SKM-1 (cell line): ENCODE measurements around the gene PNMA1.

Experiments used
- DNase-seq: peaks from one replicate; lab custom pipeline; 2025; ENCODE audit not compliant: unreplicated experiment; lab: John Stamatoyannopoulos, UW

PNMA1 gene, protein sequence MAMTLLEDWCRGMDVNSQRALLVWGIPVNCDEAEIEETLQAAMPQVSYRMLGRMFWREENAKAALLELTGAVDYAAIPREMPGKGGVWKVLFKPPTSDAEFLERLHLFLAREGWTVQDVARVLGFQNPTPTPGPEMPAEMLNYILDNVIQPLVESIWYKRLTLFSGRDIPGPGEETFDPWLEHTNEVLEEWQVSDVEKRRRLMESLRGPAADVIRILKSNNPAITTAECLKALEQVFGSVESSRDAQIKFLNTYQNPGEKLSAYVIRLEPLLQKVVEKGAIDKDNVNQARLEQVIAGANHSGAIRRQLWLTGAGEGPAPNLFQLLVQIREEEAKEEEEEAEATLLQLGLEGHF

DNA sequence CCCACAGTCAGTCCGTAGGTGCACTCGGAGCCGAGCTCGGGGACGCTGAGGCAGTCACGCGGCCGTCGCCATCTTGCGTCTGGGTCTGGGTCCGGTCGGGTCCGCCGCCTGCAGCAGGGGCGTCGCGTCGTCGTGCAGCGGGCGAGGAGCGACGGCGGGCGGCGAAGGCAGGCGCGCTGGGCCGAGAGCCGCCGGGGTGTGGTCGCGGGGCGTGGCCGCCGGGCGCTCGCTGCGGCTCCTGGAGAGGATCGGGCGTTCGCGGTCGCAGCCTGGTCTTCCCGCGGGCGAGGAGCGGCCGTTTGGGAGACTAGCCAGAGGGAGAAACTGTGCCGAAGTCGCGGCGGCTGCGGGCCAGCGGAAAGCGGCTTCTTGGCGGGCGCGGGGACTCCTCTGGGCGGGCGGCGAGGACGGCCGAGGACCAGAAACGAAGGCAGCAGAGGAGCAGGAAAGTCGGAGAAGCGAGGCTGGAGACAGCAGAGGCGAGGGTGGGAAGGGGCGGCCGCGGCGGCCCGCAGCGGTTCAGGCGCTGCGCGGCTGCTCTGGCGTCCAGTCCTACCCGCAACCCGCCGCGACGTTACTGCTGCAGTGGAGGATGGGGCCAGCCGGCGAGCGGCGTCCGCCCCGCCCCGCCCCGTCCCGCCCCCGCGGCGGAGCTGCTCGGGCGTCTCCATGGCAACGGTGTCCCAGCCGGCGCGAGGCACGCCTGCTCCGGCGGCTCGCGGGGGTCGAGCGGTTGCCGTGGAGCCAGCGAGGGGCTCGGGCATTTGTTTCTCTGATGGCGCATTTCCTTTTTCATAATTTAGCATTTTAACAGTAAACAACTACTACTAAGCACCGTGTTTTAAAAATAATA, at the start of gene PNMA1:
Gene PNMA1, minus strand, starts transcription at position 582 of the 853 bp plus-strand sequence. CDS start 745 bp downstream, outside the sequence.
- peak; percentile 34 for DNase-seq

DNA sequence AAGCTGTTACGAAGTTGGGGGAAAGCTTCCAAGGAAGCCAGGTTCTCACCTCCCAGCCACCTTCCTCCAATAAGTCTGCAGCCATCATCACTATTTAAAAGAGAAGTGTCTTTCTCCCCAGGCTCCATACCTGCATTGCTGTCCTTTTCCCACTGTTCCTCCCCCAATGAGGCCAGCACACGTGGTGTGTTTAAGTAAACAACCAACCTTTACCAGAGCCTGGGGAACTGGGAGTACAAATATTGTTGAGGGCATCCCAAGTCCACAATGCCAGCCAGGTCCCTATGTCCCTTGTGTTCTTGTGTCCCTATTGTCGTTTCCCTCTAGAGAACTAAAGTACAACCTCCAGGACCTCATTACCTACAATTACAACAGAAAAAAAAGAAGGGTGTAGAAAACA, 49.2 kb upstream of the PNMA1 start:
- DNase-seq, result no peak

DNA sequence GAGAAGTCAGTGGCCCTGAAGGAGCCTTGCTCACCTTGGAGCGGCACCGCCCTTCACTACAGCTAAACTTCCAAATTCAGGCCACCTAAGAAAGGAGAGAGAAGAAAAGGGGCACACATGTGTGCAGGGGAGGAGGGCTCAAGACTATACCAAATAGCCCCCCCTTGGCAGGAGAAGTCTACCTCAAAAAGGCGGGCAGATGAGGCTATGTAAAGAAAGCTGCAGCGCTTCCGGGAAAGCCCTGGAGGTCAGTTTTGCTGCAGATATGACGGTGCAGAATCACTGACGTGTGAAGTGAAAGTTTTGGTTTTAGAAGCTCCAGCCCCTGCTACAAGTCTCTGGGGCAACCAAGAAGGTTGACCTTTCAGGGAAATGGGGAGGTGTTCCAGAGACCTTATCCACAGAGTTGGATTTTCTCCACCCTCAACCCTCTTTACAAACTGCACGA, 48.2 kb upstream of the PNMA1 start:
- DNase-seq, result no peak

DNA sequence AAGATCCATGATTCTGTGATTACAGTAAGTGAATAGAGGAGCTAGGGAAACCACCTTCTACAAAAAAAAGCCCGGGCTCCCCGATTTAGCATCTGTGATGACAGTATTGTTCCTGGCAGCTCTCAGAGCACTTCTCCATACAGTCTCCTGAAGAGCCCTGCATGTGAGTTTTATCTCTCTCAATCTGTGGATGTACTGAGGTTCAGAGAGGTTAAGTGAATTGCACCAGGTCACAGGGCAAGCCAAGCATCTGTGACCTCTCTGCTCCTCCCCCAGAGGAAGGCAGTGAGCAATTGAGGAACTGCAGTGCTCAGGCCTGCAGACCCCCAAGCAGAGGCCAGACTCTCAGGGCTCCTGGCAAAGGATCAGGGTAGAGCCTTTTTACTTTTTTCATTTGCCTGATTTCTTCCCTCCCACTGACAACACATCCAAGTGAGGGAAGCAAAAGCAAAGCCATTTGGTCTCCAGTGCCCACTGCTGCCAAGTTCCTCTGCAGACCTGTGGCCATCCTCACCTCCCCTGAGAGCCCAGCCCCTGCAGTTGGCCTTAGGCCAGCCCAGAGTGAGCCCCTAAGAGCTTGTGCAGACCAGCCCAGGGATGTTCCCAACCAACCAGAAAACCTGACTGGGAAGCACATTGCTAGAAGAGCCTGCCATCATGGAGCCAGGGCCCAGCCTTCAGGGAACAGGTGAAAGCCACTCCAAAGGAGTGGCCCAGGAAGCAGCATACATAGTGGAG, 47.6 kb upstream of the PNMA1 start:
- DNase-seq, result no peak

DNA sequence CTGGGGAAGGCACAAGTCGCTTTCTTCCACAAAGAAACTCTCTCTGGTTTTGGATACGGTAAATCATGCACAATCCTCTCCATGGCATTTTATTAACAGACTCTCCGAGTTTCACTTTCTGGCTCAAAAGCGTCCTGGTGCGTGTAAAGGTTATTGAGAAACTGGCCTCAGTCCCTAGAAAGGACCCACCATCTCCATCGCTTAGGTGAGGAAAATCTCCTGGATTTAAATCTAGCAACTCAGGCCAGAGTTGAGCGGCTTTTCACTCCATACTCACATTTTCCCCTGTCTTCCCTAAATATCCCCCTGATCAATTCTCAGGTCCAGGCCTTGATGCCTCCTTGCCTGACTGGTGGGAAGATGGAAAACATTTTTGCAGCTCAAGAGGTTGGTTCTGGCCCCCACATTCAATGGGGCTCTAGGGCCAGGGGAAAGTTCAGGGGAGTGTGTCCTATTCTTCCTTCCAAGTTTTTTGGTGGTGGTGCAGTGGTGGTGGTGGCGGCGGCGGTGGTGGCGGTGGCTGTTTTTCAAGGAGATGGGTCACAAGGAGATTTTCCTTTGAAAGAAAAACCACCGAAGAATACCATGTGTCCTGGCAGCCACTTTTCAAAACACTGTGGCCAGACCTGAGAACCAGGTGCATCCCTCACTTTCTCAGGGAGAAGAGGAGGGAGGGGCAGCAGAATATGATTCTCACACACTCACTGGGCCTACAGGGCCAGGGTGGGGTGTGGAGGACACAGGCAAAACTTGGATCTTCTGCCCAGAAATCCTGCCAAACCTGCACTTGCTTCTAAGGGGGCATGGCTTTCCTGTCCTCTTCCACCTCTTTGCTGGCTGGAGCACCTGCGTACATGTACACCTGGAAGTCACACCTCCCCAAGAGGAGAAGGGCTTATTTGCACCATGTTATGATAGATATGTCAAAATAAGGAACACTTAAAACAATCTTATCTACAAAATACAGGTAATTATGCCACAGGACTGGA, 46.7 kb upstream of the PNMA1 start:
- no peak for DNase-seq

DNA sequence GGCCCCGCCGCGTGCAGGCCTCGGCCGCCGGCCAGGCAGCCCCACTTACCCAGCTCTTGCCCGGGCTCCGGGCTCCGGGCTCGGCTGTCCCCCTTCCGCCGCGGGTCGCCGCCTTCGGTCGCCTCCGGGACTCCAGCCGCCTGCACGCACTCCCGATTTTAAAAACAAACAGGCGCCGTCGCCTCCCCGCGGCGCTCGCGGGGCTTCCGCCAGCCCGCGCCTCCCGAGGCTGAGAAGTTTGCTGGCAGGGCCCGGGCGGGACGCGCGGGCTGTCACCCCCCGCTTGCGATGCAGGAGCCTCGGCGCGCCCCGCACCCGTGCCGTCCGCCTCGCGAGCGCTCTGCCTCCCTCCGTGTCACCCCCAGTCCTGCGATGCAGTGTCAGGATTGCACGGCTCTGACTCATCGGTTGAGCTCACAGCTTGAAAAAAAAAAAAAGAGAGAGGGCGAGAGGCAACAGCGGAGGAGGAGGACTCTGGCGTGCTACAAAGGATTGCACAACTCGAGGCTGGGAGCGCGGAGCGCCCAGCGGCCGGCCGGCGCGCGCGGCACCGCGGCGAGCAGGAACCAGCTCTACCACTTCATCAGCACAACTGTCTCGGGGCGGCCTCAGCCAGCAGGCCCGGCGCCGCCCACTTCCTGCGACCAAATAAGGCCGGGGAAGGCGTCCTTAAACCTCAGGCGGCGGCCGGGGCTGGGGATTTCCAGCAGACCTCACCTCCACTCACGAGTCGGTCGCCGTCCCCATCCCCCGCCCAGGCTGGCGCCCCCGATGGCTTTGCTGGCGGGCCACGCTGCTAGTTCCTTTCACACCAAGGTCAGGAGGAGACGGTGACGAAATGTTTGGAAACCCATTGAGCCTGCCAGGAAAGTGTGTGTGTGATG, 45.8 kb upstream of the PNMA1 start:
- peak; percentile 56 for DNase-seq

DNA sequence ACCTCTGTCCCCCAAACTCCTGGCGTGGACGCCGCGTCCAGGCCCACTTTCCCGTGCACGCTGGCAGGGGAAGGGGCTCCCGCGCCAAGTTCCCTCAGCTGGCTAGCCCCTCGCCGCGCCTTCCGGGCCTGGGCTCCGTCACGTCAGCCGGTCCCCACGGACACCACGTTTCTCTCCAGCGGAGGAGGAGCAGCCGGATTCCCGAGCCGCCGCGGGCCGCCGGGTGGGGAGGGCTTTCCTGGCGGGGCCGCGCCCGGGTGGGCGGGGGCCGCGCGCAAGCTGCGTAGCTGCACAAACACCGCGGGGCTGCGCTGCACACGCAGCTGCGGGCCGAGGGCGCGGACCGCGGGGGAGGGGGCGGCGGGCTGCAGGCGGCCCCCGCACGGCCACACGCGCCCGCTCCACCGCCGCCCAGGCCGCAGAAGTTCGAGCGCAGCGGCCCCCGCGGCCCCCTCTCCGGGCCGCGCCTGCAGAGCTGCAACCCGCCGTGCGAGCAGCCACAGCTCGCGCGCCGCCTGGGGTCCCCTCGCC, 45.1 kb upstream of the PNMA1 start:
- no peak for DNase-seq

DNA sequence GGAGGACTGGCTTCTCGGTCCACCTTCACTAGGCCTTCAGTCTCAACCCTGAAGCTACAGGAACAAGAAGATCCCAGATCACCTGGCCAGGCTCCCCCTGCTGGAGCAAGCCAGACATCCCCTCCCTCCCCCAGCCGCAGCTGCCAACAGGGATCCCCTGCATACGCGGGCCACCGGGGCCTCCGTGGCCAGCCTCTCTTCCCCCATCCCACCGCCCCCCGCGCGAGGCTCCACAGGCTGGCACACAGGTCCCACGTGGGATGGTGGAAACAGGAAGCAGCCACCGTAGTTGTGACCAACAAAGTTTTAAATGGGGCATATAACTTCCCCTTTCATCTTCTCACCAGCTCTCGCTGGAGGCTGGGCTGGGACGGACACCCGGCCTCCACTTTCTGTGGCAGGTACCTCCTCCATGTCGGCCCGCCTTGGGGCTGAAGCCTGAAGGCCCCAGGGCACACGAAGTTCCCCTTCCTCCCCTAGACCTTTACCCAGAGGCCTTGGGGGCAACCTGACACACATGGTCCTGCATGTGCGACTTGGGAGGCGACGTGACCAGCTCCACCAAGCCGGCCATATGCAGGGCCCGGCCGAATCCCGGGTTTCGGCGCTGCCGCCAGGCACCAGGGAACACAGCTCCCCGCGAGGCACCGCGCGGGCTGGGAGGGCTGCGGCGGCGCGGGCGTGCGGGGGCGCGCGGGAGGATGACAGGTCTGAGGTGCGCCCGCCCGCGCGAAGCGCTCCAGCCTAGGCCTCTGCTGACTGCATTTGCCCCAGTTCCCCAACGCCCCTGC, 44.4 kb upstream of the PNMA1 start:
- peak; percentile 36 for DNase-seq

DNA sequence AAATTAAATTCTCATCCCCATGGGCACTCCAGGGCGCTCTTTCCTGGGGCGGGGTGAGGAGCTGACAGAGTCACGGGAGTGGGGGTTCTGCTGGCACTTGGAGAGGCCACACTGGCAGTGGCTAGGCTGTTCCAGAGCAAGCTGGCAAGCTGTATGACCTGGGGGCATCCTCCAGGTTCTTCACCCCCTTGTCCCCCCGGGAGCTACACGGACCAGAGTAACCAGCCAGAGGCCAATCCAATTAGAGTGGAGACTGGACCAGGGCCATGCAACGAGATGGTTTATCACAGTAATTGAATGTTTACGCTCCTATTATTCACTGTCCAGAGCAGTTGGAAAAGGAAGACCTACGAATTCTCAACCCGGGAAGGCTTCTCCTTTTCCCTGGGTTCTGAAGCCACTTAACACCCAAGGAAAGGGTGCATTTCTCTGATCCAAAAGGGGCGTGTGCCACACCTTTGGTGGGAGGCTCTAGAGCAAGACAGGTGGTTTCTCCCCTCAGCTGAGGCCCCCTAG, 43.8 kb upstream of the PNMA1 start:
- no peak for DNase-seq

DNA sequence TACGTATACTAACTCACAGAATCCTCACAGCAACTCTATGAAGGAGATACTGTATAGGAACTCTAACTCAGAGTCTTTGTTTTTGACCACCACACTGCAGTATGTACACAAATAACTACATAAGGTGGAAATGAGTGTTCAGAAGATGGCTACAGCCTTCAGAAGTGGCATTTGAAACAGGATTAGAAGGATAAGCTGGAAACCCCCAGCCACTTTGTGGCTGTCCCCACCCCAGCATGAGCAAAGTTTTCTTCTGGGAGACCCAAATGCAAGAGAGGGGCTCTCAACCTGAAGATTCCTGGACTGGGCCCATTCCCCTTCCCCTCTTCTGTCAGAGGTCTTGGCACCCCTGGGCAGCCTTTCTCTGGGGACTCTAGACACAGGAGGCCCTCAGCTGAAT, 43.2 kb upstream of the PNMA1 start:
- DNase-seq, result no peak

DNA sequence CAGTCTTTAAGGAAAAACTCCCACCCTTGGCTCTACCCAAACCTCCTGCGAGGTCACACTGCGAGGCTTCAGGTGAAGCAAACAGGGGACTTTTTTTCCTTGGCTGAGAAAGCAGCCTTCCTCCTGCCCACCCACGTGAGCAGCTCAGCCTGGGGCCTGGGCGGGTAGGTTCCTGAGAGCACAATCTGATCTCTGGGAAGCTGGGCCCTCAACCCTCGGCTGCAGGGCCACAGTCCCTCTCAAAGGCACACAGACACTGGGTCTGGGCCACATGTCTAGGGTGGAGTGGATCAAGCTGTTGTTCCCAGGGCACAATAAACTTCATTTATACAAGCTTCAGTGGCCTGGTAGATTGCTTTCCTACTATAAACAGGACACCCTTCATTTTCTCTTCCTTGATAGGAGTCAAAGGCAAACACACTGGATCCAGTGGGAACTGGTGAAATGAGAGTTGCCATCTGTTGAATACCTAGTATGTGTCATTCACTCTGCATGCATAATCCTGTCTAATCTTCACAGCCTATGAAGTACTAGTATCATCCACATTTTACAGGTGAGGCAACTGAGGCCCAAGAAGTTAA, 41.3 kb upstream of the PNMA1 start:
- DNase-seq, result no peak

DNA sequence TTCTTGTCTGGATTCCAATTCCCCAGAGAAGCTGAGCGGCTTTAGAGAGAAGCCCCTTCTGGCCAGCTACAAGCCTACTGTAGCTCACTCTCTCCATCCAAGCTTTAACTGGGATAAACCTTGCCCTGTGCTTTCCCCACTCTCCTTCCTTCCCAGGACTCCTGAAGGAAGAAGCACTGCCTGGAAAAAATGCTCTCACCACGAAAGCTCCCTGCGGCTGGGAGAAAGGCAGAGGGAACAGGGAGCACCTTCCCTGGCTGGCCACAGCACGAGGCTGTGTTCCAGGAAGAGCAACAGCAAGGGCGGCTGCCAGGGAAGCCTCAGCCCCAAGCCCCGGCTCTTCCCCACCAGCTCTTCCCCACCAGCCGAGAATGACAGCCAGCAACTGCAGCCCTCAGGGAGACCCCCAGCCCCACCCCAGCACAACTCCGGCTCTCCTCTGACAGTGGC, 40.8 kb upstream of the PNMA1 start:
- no peak for DNase-seq

DNA sequence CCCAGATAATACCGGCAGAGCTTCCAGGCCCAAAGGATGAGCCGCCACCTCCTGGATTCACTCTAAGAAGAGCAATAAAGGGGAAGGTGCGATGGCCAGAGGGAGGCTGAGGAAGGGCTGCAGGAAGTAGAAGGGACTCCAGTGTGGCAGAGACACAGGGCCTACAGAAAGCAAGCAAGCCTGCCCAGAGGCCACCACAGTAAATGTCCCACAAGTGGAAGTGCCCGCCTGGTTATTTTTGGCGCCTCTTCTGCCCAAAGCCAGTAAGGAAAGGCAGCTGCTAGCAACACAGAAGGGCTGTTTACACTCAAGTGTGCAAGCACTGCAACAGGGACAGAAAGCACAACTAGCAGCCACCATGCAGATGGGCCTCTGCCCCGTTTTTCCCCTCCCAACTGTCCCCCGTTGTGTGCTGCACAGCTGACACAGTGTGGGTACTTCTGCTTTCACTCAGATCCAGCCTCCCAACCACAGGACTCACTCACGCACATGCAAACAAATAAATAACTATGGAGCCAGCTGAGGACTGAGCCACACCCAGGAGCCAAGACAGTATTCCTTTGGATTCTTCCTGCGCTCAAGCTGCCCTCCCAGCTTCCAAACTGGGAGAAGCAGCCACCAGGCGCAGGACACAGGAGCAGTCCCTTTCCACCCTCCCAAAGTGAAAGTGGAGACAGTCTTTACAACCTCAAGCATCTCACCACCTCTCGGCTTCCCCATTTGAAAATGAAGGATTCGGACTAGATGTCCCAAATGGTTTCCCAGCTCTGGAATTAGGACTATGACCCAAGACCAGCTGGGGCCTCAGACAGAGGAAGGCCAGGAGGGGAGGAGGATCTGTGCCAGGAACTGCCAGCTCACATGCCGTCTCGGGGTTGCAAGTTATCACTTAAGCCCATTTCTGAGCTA, 40.0 kb upstream of the PNMA1 start:
- no peak for DNase-seq

DNA sequence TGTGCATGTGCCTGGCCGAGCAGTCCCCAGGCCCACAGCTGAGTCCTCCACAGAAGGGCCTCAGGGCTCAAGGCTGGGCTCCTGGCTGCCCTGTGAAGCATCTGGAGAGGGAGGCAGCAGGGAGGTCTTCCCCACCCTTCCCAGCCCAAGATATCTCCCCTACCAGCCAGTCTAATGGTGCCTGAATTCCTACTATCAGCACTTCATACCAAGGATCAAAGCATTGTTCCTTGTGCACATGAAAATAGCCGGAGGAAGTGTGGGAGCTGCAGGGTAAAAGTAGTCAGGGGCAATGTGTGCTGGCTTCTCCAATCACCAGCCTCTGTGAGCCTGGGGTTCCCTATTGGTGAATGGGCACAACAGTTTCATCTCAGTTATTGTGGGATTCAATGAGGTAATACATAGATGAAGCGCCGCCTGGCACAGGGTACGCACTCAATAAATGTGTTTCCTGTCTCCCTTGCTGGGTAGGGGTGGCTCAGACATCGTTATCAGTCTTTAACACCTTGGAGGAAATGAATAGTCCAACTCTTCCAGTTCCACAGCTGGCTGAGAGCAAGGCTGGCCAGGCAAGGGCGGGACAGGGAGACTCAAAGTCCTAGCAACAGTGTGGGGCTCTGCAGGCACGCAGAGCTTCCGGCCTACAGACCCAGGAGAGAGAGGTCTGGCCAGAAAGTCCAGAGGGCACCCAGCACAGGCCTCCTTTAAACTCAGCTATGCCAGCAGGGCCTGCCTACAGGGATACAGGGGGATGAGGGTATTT, 39.1 kb upstream of the PNMA1 start:
- no peak for DNase-seq

DNA sequence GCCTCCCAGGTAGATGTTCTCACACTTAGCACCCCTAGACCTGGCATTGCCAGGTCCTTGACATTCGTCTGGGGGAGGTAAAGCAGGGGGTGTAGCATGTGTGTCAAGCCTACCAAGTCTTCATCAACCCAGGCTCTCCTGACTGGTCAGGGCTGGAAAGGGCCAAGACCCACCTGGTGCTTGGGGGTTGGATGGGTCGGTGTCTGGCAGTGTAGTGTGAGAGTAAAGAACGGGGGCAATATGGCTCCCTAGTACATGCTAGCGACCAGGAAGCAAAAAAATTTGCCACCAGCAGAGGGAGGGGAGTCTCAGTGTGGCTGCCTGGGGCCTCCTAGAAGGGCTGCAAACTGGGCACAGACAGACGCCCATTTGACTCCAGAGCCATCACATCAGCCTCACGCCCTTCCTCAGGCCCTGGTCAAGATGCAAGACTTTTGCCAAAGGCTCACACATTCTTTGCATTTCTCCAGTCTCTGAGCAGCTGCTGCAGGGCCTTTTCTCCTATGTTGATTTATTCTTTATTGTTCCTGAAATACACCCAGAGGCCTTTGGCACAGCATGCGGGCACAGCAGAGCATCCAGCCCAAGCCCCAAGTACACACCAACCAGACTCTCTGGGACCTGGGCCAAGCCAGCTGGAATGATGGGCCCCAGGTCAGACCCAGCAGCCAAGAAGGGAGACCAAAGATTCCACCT, 38.3 kb upstream of the PNMA1 start:
- no peak for DNase-seq
